Measurements from ENCODE around the gene PPP3CA.

Gene PPP3CA

DNA sequence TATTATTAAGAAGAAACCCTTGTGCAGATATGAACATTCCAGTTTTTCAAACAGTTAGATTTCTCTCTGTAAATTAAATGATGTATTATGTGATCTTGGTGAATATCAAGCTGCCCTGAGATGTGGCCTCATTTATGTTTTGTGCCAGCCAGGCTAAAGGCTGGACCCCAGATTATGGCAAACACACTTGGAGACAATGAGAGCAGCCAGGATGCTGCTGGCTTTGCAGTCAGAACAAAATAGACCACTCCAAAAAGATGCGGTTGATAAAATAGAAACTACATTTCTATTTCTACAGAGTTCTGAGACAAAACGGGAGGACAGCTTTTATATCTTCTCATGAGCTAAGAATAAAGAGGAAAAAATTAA is 296.5 kb downstream of the PPP3CA start:
- no peak overlapping the region for H3K27ac ChIP-seq (ENCODE audit: low read length)

GRCh38 chr4:101050088-101050836 is 297.1 kb downstream of the PPP3CA start:
- no peak for TF ChIP-seq EZH2phosphoT487 (IDR thresholded peaks at IDR 0.05; ENCODE audit: low read length)
- no peak for TF ChIP-seq EZH2 (optimal IDR thresholded peaks at IDR 0.05; ENCODE audit: low read depth, low read length)
- no peak for TF ChIP-seq CTCF (IDR thresholded peaks at IDR 0.05; ENCODE audit: low read length)
- Histone ChIP-seq H3K79me2 (ENCODE audit: low read length) (no peaks in the 10 kb centered on the region), H3K4me3 (ENCODE audit: low read length) (no peak overlapping the region), H3K27ac (ENCODE audit: low read length) (no peak overlapping the region), H3K9me2 (replicated peaks; ENCODE audit: insufficient read depth, low read length) (no peaks in the 10 kb centered on the region), H3K9ac (ENCODE audit: low read length) (no peak overlapping the region), H3K4me1 (ENCODE audit: low read length) (no peaks in the 10 kb centered on the region), H3K27me3 (replicated peaks; ENCODE audit: insufficient read depth, low read length) (no peaks in the 10 kb centered on the region), H3K36me3 (replicated peaks; ENCODE audit: insufficient read depth, low read length) (no peaks in the 10 kb centered on the region), H3K9me3 (replicated peaks; ENCODE audit: insufficient read depth, low read length) (no peaks in the 10 kb centered on the region), H3F3A (ENCODE audit: insufficient read depth, low read length) (no peaks in the 10 kb centered on the region), H2AFZ (ENCODE audit: low read length) (no peak overlapping the region), H4K20me1 (ENCODE audit: insufficient read depth, low read length) (no peaks in the 10 kb centered on the region), H3K4me2 (ENCODE audit: low read depth, low read length) (no peak overlapping the region)
- DNase-seq: no peak

More for the DNA sequence above, 296.5 kb downstream of the PPP3CA start:
- Histone ChIP-seq H3K79me2 (ENCODE audit: low read length) (no peaks in the 10 kb centered on the region), H3K4me2 (ENCODE audit: low read depth, low read length) (no peak overlapping the region), H3K9me2 (replicated peaks; ENCODE audit: insufficient read depth, low read length) (no peaks in the 10 kb centered on the region), H3K36me3 (replicated peaks; ENCODE audit: insufficient read depth, low read length) (no peaks in the 10 kb centered on the region), H2AFZ (ENCODE audit: low read length) (no peak overlapping the region), H3K27me3 (replicated peaks; ENCODE audit: insufficient read depth, low read length) (no peaks in the 10 kb centered on the region), H3F3A (ENCODE audit: insufficient read depth, low read length) (no peaks in the 10 kb centered on the region), H4K20me1 (ENCODE audit: insufficient read depth, low read length) (no peaks in the 10 kb centered on the region), H3K4me3 (ENCODE audit: low read length) (no peak overlapping the region), H3K4me1 (ENCODE audit: low read length) (no peaks in the 10 kb centered on the region), H3K9ac (ENCODE audit: low read length) (no peak overlapping the region), H3K9me3 (replicated peaks; ENCODE audit: insufficient read depth, low read length) (no peaks in the 10 kb centered on the region)
- TF ChIP-seq EZH2phosphoT487 (IDR thresholded peaks at IDR 0.05; ENCODE audit: low read length) (no peak), EZH2 (optimal IDR thresholded peaks at IDR 0.05; ENCODE audit: low read depth, low read length) (no peak), CTCF (IDR thresholded peaks at IDR 0.05; ENCODE audit: low read length) (no peak)
- DNase-seq: no peak

DNA sequence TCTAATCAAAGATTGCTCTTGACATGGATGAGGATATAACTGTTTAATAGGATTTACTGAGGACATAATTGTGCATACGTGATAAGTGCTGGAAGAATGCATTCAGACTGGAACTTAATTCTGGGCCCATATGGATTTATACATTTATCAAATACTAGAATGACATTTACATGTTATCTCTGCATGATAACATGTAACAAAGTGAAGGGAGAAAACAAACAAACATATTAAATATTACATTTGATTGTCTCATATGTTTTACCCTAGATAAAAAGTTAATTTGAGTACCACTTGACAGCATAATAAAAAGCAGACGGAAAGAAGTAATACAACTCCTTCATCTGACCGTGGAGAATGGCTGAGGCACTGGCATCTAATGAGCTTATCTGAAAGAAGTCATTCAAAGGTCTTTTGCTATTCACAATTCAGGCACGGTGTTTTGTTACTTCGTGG is 297.8 kb downstream of the PPP3CA start:
- Histone ChIP-seq H3K27me3 (replicated peaks; ENCODE audit: insufficient read depth, low read length) (no peaks in the 10 kb centered on the region), H3K27ac (ENCODE audit: low read length) (no peak overlapping the region), H3K4me1 (ENCODE audit: low read length) (no peaks in the 10 kb centered on the region), H3K79me2 (ENCODE audit: low read length) (no peaks in the 10 kb centered on the region), H3K9ac (ENCODE audit: low read length) (no peak overlapping the region), H3F3A (ENCODE audit: insufficient read depth, low read length) (no peaks in the 10 kb centered on the region), H3K4me2 (ENCODE audit: low read depth, low read length) (no peak overlapping the region), H3K4me3 (ENCODE audit: low read length) (no peak overlapping the region), H2AFZ (ENCODE audit: low read length) (no peak overlapping the region), H3K36me3 (replicated peaks; ENCODE audit: insufficient read depth, low read length) (no peaks in the 10 kb centered on the region), H4K20me1 (ENCODE audit: insufficient read depth, low read length) (no peaks in the 10 kb centered on the region), H3K9me2 (replicated peaks; ENCODE audit: insufficient read depth, low read length) (no peaks in the 10 kb centered on the region), H3K9me3 (replicated peaks; ENCODE audit: insufficient read depth, low read length) (no peaks in the 10 kb centered on the region)
- TF ChIP-seq EZH2 (optimal IDR thresholded peaks at IDR 0.05; ENCODE audit: low read depth, low read length) (no peak), EZH2phosphoT487 (IDR thresholded peaks at IDR 0.05; ENCODE audit: low read length) (no peak), CTCF (IDR thresholded peaks at IDR 0.05; ENCODE audit: low read length) (no peak)
- DNase-seq: no peak

Measured in MM.1S (cell line).